ENCODE data around the gene CNKSR3.

DNA sequence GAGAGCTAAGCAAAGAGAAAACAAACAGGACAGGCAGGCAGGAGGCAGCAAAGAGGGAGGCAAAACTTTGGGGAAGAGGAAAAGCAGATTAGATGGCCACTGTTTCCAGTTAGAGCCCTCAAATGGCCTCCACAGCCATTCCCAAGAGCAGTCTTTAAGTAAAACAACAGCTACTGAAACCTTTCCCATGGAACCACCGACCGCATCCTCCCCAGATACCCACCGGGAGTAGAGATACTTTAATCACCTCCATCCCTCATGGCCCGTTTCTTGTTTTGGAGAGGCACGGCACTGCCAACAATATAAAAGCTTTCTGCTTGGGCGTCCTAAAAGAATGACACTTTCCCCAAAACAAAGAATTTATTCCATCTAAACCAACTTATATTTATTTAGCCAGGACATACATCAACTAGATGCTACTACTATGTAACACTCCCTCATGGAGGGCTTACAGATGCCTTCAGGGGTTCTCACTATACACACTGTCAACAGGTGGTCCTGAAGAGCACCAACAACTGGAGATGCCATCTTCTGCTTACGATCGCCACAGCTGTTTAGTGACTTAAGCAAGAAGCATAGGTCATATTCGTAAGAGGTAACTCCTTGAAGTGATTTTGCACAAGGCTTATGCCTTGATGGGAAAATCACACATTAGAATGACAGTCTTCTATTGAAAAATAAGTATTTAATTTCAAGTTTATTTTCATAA lies 43.4 kb downstream of the CNKSR3 start:
- TF ChIP-seq, protein P1, sequence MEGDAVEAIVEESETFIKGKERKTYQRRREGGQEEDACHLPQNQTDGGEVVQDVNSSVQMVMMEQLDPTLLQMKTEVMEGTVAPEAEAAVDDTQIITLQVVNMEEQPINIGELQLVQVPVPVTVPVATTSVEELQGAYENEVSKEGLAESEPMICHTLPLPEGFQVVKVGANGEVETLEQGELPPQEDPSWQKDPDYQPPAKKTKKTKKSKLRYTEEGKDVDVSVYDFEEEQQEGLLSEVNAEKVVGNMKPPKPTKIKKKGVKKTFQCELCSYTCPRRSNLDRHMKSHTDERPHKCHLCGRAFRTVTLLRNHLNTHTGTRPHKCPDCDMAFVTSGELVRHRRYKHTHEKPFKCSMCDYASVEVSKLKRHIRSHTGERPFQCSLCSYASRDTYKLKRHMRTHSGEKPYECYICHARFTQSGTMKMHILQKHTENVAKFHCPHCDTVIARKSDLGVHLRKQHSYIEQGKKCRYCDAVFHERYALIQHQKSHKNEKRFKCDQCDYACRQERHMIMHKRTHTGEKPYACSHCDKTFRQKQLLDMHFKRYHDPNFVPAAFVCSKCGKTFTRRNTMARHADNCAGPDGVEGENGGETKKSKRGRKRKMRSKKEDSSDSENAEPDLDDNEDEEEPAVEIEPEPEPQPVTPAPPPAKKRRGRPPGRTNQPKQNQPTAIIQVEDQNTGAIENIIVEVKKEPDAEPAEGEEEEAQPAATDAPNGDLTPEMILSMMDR (IDR thresholded peaks at IDR 0.05; ENCODE audit: poor library complexity, severe bottlenecking) = no peak
- TF ChIP-seq EZH2 (IDR thresholded peaks at IDR 0.05; ENCODE audit: borderline replicate concordance, insufficient read depth, low read length, poor library complexity, severe bottlenecking) (no peak), RAD21 (conservative IDR thresholded peaks at IDR 0.05) (no peak), EP300 (conservative IDR thresholded peaks at IDR 0.05; ENCODE audit: poor library complexity, severe bottlenecking) (no peak), POLR2AphosphoS5 (IDR thresholded peaks at IDR 0.05) (no peak), SMC3 (conservative IDR thresholded peaks at IDR 0.05; ENCODE audit: poor library complexity) (no peak), TAF1 (IDR thresholded peaks at IDR 0.05; ENCODE audit: low read depth) (no peak)
- TF ChIP-seq, protein P2, sequence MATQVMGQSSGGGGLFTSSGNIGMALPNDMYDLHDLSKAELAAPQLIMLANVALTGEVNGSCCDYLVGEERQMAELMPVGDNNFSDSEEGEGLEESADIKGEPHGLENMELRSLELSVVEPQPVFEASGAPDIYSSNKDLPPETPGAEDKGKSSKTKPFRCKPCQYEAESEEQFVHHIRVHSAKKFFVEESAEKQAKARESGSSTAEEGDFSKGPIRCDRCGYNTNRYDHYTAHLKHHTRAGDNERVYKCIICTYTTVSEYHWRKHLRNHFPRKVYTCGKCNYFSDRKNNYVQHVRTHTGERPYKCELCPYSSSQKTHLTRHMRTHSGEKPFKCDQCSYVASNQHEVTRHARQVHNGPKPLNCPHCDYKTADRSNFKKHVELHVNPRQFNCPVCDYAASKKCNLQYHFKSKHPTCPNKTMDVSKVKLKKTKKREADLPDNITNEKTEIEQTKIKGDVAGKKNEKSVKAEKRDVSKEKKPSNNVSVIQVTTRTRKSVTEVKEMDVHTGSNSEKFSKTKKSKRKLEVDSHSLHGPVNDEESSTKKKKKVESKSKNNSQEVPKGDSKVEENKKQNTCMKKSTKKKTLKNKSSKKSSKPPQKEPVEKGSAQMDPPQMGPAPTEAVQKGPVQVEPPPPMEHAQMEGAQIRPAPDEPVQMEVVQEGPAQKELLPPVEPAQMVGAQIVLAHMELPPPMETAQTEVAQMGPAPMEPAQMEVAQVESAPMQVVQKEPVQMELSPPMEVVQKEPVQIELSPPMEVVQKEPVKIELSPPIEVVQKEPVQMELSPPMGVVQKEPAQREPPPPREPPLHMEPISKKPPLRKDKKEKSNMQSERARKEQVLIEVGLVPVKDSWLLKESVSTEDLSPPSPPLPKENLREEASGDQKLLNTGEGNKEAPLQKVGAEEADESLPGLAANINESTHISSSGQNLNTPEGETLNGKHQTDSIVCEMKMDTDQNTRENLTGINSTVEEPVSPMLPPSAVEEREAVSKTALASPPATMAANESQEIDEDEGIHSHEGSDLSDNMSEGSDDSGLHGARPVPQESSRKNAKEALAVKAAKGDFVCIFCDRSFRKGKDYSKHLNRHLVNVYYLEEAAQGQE (IDR thresholded peaks at IDR 0.05; ENCODE audit: borderline replicate concordance) = no peak

Data from neural cell (in vitro differentiated cells).